GM04503 (cell line): ENCODE measurements around the gene CCDC40.

Source experiments
- DNase-seq: peaks from one replicate; pipeline ENCODE4 v3.0.0-alpha.2; 2012; ENCODE audit warnings: low read depth

Gene CCDC40

GRCh38 chr17:80101946-80102663, 65.7 kb downstream of the CCDC40 start:
- DNase-seq, result no peak

GRCh38 chr17:80102664-80103448, 66.4 kb downstream of the CCDC40 start:
- DNase-seq, result no peak

GRCh38 chr17:80103449-80104085, 67.1 kb downstream of the CCDC40 start:
- no peak for DNase-seq

- no peak for DNase-seq
These were observed 68.0 kb downstream of the CCDC40 start for GRCh38 chr17:80104321-80104955.

GRCh38 chr17:80104956-80105375, 68.5 kb downstream of the CCDC40 start:
- DNase-seq, result no peak

GRCh38 chr17:80105762-80106161, 69.3 kb downstream of the CCDC40 start:
- DNase-seq, result no peak

- DNase-seq, result no peak
These were observed 69.7 kb downstream of the CCDC40 start for GRCh38 chr17:80106176-80106575.

GRCh38 chr17:80106751-80107150, 70.3 kb downstream of the CCDC40 start:
- no peak for DNase-seq

- DNase-seq, result no peak
These were observed 71.0 kb downstream of the CCDC40 start for GRCh38 chr17:80107231-80108021.

- DNase-seq, result no peak
These were observed 71.9 kb downstream of the CCDC40 start for GRCh38 chr17:80108036-80108971.

GRCh38 chr17:80109066-80109660, 72.7 kb downstream of the CCDC40 start:
- DNase-seq, result no peak

- no peak for DNase-seq
These were observed 73.4 kb downstream of the CCDC40 start for GRCh38 chr17:80109713-80110446.

GRCh38 chr17:80110447-80110812, 74.0 kb downstream of the CCDC40 start:
- DNase-seq, result no peak

GRCh38 chr17:80110927-80111701, 74.7 kb downstream of the CCDC40 start:
- no peak for DNase-seq

GRCh38 chr17:80111702-80112470, 75.4 kb downstream of the CCDC40 start:
- no peak for DNase-seq

- no peak for DNase-seq
These were observed 76.1 kb downstream of the CCDC40 start for GRCh38 chr17:80112471-80113032.

GRCh38 chr17:80113033-80113484, 76.6 kb downstream of the CCDC40 start:
- DNase-seq, result no peak
